Measurements from ENCODE around the gene ATP13A3.

DNA sequence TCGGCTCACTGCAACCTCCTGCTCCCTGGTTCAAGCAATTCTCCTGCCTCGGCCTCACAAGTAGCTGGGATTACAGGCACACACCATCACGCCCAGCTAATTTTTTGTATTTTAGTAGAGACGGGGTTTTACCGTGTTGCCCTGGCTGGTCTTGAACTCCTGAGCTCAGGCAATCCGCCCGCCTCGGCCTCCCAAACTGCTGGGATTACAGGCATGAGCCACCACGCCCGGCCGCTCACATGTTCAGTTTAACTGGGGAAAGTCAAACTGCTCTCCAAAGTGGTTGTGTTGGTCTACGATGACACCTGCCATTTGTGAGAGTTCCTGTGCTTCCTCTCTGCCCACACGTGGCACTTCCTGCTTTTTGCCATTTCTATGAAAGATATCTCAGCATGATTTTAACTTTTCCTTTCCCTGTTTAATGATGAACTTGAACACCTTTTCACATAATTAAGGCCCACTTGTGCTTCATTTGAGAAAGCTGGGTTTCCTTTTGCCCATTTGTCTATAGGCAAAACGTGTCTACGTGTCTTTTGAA, 86.9 kb downstream of the ATP13A3 start:
- TF ChIP-seq RARB (CRISPR knock-in tag; IDR thresholded peaks at IDR 0.05) (no peak), GLIS3 (CRISPR knock-in tag; IDR thresholded peaks at IDR 0.05) (no peak), ZC3H10 (CRISPR knock-in tag; IDR thresholded peaks at IDR 0.05) (no peak), ZFP3 (CRISPR knock-in tag; IDR thresholded peaks at IDR 0.05) (no peak), ARNTL (CRISPR knock-in tag; IDR thresholded peaks at IDR 0.05; ENCODE audit: borderline replicate concordance, low read depth) (no peak)
- TF ChIP-seq, protein P1, sequence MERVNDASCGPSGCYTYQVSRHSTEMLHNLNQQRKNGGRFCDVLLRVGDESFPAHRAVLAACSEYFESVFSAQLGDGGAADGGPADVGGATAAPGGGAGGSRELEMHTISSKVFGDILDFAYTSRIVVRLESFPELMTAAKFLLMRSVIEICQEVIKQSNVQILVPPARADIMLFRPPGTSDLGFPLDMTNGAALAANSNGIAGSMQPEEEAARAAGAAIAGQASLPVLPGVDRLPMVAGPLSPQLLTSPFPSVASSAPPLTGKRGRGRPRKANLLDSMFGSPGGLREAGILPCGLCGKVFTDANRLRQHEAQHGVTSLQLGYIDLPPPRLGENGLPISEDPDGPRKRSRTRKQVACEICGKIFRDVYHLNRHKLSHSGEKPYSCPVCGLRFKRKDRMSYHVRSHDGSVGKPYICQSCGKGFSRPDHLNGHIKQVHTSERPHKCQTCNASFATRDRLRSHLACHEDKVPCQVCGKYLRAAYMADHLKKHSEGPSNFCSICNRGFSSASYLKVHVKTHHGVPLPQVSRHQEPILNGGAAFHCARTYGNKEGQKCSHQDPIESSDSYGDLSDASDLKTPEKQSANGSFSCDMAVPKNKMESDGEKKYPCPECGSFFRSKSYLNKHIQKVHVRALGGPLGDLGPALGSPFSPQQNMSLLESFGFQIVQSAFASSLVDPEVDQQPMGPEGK (CRISPR knock-in tag; IDR thresholded peaks at IDR 0.05; ENCODE audit: borderline replicate concordance) = no peak
